ENCODE results near the gene TRAF2. TPM values are rescaled to one million over a fixed set of nuclear protein-coding genes. Genes with fewer than 3 reads are reported as not detected.
A peak's percentile ranks its signal among the peaks of the same experiment; 100 is the strongest.
"Not testable (repeated sequence)": the region's sequence is repeated elsewhere in the genome, so short reads cannot be mapped to it uniquely, and the experiment has no call there.

TRAF2 gene
- total RNA-seq, 2 donors from 2014 or later = 55.7 to 107 TPM

DNA sequence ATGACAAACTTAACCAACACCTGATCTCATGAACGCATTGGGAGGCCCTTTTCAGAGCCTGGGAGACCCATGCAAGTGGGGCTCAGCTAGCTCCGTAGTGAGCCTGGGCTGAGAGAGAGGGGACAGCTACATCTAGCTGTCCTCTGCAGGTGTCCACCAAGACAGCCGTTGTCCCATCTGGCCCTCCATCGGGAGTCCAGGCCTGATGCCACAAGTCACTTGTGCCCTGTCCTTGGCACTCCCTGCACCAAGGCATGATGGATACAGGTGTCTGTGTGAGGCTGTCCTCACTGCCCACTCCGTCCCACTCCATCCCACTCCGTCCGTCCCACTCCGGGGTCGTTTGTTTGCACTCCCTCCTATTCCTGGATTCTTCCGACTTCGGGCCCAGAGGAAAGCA, 17.7 kb upstream of the TRAF2 start:
- no peak for ATAC-seq
- Mint-ChIP-seq H3K4me1 (ENCODE audit: low read depth in 2 of 2) (peaks cover 12 to 13% of the 10 kb centered on the region in 2 donors), H3K27me3 (no peaks in the 10 kb centered on the region), H3K27ac (peak overlapping the region in 1 of 2 donors; percentile 57), H3K9me3 (no peaks in the 10 kb centered on the region), H3K4me3 (peak overlapping the region; percentile 30), H3K36me3 (peaks cover 4% of the 10 kb centered on the region)
- no peak for DNase-seq (ENCODE audit: low spot score)

DNA sequence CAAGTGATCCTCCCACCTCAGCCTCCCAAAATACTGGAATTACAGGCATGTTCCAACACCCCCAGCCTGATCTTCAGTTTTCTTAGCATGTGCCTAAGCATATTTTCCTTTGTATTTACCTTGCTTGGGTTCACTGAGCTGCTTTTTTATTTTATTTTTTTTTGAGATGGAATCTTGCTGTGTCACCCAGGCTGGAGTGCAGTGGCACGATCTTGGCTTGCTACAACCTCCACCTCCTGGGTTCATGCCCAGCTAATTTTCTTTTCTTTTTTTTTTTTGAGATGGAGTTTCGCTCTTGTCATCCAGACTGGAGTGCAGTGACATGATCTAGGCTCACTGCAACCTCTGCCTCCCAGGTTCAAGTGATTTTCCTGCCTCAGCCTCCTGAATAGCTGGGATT, 16.7 kb upstream of the TRAF2 start:
- not testable (repeated sequence) for H3K27me3 Mint-ChIP-seq; ATAC-seq; H3K9me3 Mint-ChIP-seq; DNase-seq (ENCODE audit: low spot score); H3K36me3 Mint-ChIP-seq; H3K4me1 Mint-ChIP-seq (ENCODE audit: low read depth in 2 of 2); H3K4me3 Mint-ChIP-seq
- H3K27ac Mint-ChIP-seq = peak overlapping the region in 1 of 2 donors; percentile 35

DNA sequence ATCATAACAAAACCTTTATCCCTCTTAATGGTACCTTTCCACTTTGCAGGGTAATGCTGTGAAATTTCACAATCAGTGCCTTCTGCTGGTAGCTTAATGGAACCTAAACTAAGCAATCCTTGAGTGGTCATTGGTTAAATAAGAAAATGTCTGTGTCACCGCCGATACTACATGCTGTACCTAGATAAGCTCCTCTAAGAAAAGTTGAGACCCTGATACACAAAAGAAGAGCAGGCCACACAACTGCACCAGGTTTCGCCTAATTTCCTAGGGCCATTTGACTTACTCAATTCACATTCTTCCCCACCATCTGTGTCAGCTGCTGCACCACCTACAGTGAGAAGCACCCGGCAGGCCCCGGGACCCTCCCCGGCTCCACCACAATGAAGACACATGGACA, 11.2 kb upstream of the TRAF2 start:
- Mint-ChIP-seq H3K36me3 (no peaks in the 10 kb centered on the region), H3K27me3 (no peaks in the 10 kb centered on the region), H3K27ac (no peak overlapping the region), H3K9me3 (no peaks in the 10 kb centered on the region), H3K4me1 (ENCODE audit: low read depth in 2 of 2) (peaks cover under 1 to 6% of the 10 kb centered on the region in 2 donors), H3K4me3 (no peak overlapping the region)
- DNase-seq (ENCODE audit: low spot score) (no peak), ATAC-seq (no peak)

DNA sequence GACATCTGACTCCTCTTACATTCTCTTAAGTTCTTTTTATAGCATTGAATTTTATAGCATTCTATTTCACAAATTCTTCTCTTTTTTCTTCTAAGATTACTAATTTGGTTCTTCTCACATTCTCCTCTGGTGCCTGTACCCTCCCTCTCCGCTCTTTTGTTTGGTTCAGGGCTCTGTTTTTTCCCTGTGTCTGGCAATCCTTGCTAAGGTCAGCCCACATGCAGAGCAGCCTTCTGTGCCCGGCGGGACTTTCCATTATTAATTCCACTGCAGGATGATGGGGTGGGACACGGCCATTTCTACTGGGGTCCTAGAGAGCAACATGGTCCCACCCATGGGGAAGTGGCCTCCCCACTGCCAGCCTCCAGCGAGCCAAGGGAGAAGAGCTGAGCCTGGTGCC, 9.8 kb upstream of the TRAF2 start:
- no peak for ATAC-seq
- no peak overlapping the region for H3K4me3 Mint-ChIP-seq
- peaks cover 10 to 16% of the 10 kb centered on the region in 2 donors for H3K4me1 Mint-ChIP-seq (ENCODE audit: low read depth in 2 of 2)
- H3K9me3 Mint-ChIP-seq = no peaks in the 10 kb centered on the region
- no peaks in the 10 kb centered on the region for H3K27me3 Mint-ChIP-seq
- no peak for DNase-seq (ENCODE audit: low spot score)
- H3K27ac Mint-ChIP-seq = peak overlapping the region in 1 of 2 donors; percentile 4
- H3K36me3 Mint-ChIP-seq = no peaks in the 10 kb centered on the region

DNA sequence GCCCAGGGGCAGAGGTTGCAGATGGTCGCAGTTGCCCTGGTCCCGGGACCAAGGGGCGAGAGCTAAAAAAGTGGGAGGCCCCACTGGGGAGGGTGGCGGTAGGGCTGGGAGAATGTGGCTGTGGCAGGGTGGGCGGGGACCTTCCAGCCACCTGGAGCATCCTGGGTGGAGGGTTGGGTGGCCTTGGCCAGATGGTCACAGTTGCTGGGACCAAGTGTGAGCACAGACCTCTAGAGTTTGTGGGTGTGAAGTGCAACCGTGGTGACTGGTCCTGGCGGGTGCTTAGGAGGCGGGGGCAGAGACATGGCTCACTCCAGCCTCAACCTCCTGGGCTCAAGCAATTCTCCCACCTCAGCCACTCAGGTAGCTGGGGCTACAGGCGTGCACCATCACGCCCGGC, 5.7 kb upstream of the TRAF2 start:
- Mint-ChIP-seq H3K27ac (peak overlapping the region; percentile 87 to 97), H3K36me3 (no peaks in the 10 kb centered on the region), H3K9me3 (no peaks in the 10 kb centered on the region), H3K27me3 (no peaks in the 10 kb centered on the region), H3K4me1 (ENCODE audit: low read depth in 2 of 2) (peaks cover 15 to 31% of the 10 kb centered on the region in 2 donors), H3K4me3 (peak overlapping the region; percentile 58)
- DNase-seq (ENCODE audit: low spot score) (peak; percentile 81), ATAC-seq (peak; percentile 51 to 55)

DNA sequence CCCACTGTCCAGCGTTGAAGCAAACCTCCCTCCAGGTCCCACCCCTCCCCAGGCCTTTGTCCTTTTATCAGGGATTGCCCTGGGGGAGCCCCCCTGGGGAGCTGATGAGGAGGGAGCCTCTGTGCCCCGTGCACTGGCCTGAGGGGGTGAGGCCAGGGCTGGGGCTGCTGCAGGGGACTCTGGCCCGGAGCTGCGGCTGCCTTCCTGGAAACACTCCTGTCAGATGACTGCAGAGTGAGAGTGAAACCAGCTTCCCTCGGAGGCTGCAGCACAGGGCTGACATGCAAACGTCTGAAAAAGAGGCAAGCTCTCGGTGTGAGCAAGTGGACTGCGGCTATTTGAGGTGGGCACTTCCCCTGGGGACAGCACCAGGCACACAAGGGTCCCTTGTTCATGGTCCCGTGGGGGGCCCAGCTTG, 4.6 kb upstream of the TRAF2 start:
- Mint-ChIP-seq H3K36me3 (no peaks in the 10 kb centered on the region), H3K4me3 (peak overlapping the region; percentile 78), H3K9me3 (no peaks in the 10 kb centered on the region), H3K27ac (peak overlapping the region; percentile 87 to 97), H3K27me3 (no peaks in the 10 kb centered on the region), H3K4me1 (ENCODE audit: low read depth in 2 of 2) (peaks cover 15 to 31% of the 10 kb centered on the region in 2 donors)
- peak; percentile 95 for DNase-seq (ENCODE audit: low spot score)
- ATAC-seq = peak; percentile 69 to 77

DNA sequence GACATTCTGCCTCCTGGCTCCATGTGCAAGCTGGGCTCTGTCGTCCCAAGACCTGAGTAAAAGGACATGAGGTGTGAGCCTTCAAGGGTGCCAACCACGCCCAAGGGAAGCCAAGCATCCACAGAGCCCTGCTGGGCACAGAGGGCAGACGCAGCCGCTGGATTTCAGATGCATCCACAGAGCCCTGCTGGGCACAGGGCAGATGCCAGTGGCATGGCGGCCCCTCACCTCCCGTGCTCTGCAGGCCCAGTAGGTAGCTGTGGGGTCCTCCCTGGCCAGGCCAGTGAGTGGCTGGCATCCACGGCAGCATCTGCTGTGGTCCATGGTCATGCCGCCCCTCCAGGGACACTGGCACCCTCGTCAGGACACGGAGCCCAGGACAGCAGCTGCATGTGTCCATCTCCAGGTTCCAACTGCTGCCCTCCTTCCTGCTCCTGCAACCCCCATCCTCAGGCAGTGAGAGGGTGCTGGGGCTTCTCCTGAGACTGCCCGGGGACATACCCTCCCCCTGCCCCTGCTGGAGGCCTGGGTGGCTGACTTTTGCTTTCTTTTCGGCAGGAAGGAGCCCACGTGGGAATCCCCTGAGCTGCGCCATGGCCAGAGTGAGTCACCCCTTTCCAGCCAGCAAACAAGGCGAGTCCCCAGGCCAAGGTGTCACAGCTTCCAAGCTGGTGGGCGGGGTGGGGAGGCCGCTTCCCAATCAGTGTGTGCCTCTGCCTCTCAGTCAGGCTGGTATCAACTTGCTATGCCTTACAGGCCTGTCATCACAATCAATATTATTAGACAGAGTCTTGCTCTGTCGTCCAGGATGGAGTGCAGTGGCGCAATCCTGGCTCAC, 4.0 kb upstream of the TRAF2 start:
- H3K27me3 Mint-ChIP-seq = no peaks in the 10 kb centered on the region
- H3K4me1 Mint-ChIP-seq (ENCODE audit: low read depth in 2 of 2) = peaks cover 19 to 35% of the 10 kb centered on the region in 2 donors
- ATAC-seq = peak; percentile 68 to 80
- H3K9me3 Mint-ChIP-seq = no peaks in the 10 kb centered on the region
- peak overlapping the region; percentile 87 to 97 for H3K27ac Mint-ChIP-seq
- H3K36me3 Mint-ChIP-seq = no peaks in the 10 kb centered on the region
- H3K4me3 Mint-ChIP-seq = peak overlapping the region; percentile 78
- DNase-seq (ENCODE audit: low spot score) = peak; percentile 95

DNA sequence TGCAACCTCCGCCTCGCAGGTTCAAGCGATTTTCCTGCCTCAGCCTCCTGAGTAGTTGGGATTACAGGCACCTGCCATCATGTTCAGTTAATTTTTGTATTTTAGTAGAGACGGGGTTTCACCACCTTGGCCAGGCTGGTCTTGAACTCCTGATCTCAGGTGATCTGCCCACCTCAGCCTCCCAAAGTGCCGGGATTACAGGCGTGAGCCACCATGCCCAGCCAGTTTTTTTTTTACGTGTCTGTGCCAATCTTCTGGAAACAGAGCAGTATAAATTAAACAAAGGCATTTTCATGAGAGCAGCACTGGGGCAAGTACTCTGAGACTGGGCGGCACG, 3.4 kb upstream of the TRAF2 start:
- not testable (repeated sequence) for ATAC-seq; H3K9me3 Mint-ChIP-seq; DNase-seq (ENCODE audit: low spot score); H3K27me3 Mint-ChIP-seq; H3K36me3 Mint-ChIP-seq
- Mint-ChIP-seq H3K27ac (peak overlapping the region; percentile 87 to 97), H3K4me1 (ENCODE audit: low read depth in 2 of 2) (peaks cover 20 to 38% of the 10 kb centered on the region in 2 donors), H3K4me3 (peak overlapping the region; percentile 78)

DNA sequence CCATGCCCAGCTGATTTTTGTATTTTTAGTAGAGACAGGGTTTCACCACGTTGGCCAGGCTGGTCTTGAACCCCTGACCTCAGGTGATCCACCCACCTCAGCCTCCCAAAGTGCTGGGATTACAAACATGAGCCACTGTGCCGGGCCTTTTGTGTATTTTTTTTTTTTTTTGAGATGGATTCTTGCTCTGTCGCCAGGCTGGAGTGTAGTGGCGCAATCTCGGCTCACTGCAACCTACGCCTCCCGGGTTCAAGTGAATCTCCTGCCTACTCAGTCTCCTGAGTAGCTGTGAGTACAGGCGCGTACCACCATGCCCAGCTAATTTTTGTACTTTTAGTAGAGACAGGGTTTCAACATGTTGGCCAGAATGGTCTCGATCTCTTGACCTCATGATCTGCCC, 2.6 kb upstream of the TRAF2 start:
- not testable (repeated sequence) for ATAC-seq

DNA sequence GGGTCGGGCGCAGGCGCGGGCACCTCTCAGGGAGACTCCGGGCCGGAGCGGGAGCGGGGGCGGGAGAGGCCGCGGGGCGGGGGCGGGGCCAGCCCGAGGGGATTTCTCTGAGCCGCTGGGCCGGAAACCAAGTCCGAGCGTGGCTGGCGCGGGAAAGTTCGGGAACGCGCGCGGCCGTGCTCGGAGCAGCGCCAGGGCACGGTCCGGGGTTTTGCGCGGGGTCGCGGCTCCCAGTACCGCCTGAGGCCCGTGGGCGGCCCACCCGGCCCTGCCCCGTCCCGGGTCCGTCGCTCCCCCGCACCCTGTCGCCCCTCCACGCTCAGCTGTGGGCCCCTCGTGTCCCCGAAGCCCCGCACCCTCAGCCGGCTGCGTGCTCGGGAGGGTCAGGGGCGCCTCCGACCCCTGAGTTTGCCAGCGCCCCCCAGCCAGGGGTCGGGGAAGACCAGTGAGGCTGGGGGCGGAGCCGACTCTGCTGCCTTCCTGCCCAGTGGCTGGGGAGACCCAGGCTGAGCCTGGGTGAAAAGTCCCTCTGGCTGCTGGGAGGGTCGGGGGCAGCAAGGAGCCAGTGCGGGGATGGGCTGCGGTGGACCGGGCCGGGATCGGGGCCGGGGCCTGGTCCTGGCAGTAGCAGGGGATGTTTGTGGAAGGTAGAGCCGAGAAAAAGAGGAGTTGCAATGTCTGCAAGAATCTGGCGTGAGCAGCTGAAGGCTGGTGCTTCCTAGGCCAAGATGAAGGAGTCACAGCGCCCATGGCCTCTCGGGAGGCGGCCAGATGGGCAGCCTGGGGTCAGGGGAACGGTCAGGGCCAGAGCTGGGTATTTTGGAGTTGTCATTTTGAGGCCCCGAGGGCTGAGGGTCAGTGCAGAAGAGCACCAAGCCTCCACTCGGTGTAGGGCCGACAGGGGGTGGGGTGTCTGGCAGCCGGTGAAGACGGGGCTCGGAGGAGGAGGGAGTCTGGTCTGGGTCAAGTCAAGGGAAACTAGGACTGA, 588 bp downstream of the TRAF2 start:
- peak overlapping the region; percentile 84 to 85 for H3K27ac Mint-ChIP-seq
- no peaks in the 10 kb centered on the region for H3K9me3 Mint-ChIP-seq
- H3K4me3 Mint-ChIP-seq = peak overlapping the region; percentile 96
- H3K36me3 Mint-ChIP-seq = no peaks in the 10 kb centered on the region
- H3K4me1 Mint-ChIP-seq (ENCODE audit: low read depth in 2 of 2) = peaks cover 6 to 25% of the 10 kb centered on the region in 2 donors
- H3K27me3 Mint-ChIP-seq = no peaks in the 10 kb centered on the region
- ATAC-seq = peak in 1 of 2 donors; percentile 18
- peak; percentile 75 for DNase-seq (ENCODE audit: low spot score)

More for the DNA sequence above, 2.6 kb upstream of the TRAF2 start:
- H3K36me3 Mint-ChIP-seq; H3K9me3 Mint-ChIP-seq; DNase-seq (ENCODE audit: low spot score); H3K27me3 Mint-ChIP-seq: not testable (repeated sequence)
- Mint-ChIP-seq H3K4me3 (peak overlapping the region; percentile 78), H3K4me1 (ENCODE audit: low read depth in 2 of 2) (peaks cover 20 to 41% of the 10 kb centered on the region in 2 donors), H3K27ac (peak overlapping the region in 1 of 2 donors; percentile 97)

DNA sequence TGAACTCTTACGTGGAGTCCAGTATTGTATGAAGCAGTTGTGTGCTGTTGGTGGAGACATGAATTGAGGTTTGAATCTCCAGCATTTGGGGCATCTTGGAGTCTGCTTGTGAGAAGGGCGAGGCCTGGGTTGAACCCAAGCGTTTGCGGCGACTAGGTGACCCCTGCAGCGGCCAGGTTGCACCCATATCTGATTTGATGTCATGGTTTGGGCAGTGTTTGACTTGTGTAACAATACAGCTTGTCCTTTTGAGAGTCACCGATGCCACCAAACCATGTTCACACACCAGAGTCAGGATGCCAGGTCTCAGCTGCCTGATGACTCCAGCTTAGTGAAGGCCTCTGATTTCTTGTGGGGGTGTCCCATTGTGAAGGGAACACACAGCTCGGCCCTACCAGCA, 2.1 kb downstream of the TRAF2 start:
- Mint-ChIP-seq H3K4me1 (ENCODE audit: low read depth in 2 of 2) (peaks cover 5 to 15% of the 10 kb centered on the region in 2 donors), H3K36me3 (no peaks in the 10 kb centered on the region), H3K27me3 (no peaks in the 10 kb centered on the region), H3K4me3 (no peak overlapping the region), H3K9me3 (no peaks in the 10 kb centered on the region), H3K27ac (peak overlapping the region in 1 of 2 donors; percentile 25)
- ATAC-seq (no peak), DNase-seq (ENCODE audit: low spot score) (no peak)

DNA sequence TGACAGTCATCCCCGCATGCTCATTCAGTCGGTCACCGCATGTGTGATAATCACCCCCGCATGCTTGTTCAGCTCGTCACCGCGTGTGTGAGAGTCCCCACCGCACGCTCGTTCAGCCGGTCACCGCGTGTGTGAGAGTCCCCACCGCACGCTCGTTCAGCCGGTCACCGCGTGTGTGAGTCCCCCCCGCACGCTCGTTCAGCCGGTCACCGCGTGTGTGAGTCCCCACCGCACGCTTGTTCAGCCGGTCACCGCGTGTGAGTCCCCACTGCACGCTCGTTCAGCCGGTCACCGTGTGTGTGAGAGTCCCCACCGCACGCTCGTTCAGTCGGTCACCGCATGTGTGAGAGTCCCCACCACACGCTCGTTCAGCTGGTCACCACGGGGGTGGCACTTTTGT, 3.5 kb downstream of the TRAF2 start:
- Mint-ChIP-seq H3K27ac (no peak overlapping the region), H3K36me3 (peaks cover 5% of the 10 kb centered on the region), H3K9me3 (no peaks in the 10 kb centered on the region), H3K4me3 (no peak overlapping the region), H3K27me3 (no peaks in the 10 kb centered on the region), H3K4me1 (ENCODE audit: low read depth in 2 of 2) (peaks cover 15 to 20% of the 10 kb centered on the region in 2 donors)
- DNase-seq (ENCODE audit: low spot score) = no peak
- no peak for ATAC-seq

DNA sequence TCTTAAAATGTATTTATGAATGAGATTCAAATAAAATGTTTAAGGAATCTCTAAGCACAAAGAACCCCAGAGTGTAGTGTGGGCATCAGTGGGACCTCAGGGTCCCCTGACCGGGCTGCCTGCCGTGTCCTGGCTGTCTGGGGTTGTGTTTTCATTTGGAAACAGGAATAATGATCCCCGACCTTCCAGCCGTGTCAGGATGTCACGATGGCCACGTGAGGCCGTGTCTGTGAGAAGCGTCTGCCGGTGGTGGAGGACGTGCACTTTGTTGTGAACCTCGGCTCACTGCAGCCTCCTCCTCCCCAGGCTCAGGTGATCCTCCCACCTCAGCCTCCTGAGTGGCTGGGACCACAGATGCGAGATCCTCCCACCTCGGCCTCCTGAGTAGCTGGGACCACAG, 4.3 kb downstream of the TRAF2 start:
- no peak for ATAC-seq
- peaks cover 15 to 22% of the 10 kb centered on the region in 2 donors for H3K4me1 Mint-ChIP-seq (ENCODE audit: low read depth in 2 of 2)
- H3K27me3 Mint-ChIP-seq = no peaks in the 10 kb centered on the region
- peaks cover 5% of the 10 kb centered on the region for H3K36me3 Mint-ChIP-seq
- DNase-seq (ENCODE audit: low spot score) = no peak
- H3K9me3 Mint-ChIP-seq = no peaks in the 10 kb centered on the region
- H3K27ac Mint-ChIP-seq = no peak overlapping the region
- no peak overlapping the region for H3K4me3 Mint-ChIP-seq

DNA sequence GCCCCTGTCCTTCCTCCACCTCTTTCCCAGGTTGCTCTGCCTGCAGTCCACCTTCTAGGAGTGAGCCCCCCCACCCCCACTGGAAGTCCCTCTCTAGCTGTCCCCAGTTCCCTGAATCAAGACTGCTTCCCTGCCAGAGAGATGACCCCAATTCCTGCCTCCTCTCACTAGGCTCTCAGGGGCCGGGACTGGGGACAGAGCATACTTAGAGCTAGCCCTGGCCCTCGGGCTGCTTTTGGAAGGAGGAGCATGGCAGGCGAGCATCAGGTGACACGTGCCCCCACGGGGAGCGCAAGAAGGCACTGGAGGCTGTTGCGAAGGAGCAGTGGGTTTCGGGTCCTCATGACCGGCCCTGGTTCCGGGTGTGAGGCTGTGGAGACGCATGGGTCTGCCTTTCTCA, 9.7 kb downstream of the TRAF2 start:
- no peak for ATAC-seq
- H3K36me3 Mint-ChIP-seq = peaks cover 5% of the 10 kb centered on the region

More for the DNA sequence above, 9.7 kb downstream of the TRAF2 start:
- DNase-seq (ENCODE audit: low spot score) = no peak
- Mint-ChIP-seq H3K9me3 (no peaks in the 10 kb centered on the region), H3K4me3 (no peak overlapping the region), H3K27me3 (no peaks in the 10 kb centered on the region), H3K27ac (peak overlapping the region in 1 of 2 donors; percentile 17), H3K4me1 (ENCODE audit: low read depth in 2 of 2) (peaks cover 16 to 25% of the 10 kb centered on the region in 2 donors)
